Tibial artery (tissue), 4 donors: Measurements from ENCODE around the gene ALDH1L1.
"Not testable (repeated sequence)": the region's sequence is repeated elsewhere in the genome, so short reads cannot be mapped to it uniquely, and the experiment has no call there.

Source experiments
- DNase-seq, 2 donors: peaks; one replicate each; pipeline ENCODE4 v3.0.0-alpha.2; 2019
- H3K27ac ChIP-seq, 2 donors: fragments of 200-600 bp; sonication (generic) in 1 of 2; 1 replicate in 1 of 2; 2 replicates in 1 of 2; pipeline ENCODE4 v1.5.1; 2018 to 2019; ENCODE audit warnings: mild to moderate bottlenecking in 1 of 2
- H3K27me3 ChIP-seq, 2 donors: fragments of 200-600 bp; sonication (generic) in 1 of 2; one replicate each; pipeline versions ENCODE4 v1.5.1 to v1.6.0; 2016 to 2019
- H3K36me3 ChIP-seq, 3 donors: fragments of 200-600 bp; sonication (generic) in 2 of 3; one replicate each; pipeline ENCODE4 v1.5.1; 2016 to 2019; ENCODE audit warnings: mild to moderate bottlenecking in 2 of 3
- H3K4me1 ChIP-seq, 4 donors: fragments of 200-600 bp; sonication (generic) in 2 of 4; 1 replicate in 3 of 4; 2 replicates in 1 of 4; pipeline ENCODE4 v1.5.1; 2016 to 2019
- H3K4me3 ChIP-seq, 2 donors: fragments of 200-600 bp; sonication (generic) in 1 of 2; 1 replicate in 1 of 2; 2 replicates in 1 of 2; pipeline ENCODE4 v1.5.1; 2018 to 2019; ENCODE audit warnings: mild to moderate bottlenecking in 2 of 2
- H3K9me3 ChIP-seq, 3 donors: fragments of 200-600 bp; sonication (generic) in 1 of 3; one replicate each; pipeline ENCODE4 v1.5.1; 2016 to 2019
- CTCF ChIP-seq, 2 experiments: fragments of 200-600 bp in 1 of 2; fragments of 450-650 bp in 1 of 2; IDR thresholded peaks; one replicate each; pipeline ENCODE4 v1.5.1; 2017 to 2019; ENCODE audit warnings: antibody characterized with exemption in 2 of 2, mild to moderate bottlenecking in 1 of 2, moderate library complexity in 1 of 2
- intact Hi-C: fragments of 100-400 bp; cut with DNase I; formaldehyde crosslinking; loops from one replicate; pipeline ENCODE4 v1.15.0; 2023; ENCODE audit warnings: low total_unique reads

Gene ALDH1L1

GRCh38 chr3:126077754-126078153 lies 102.6 kb downstream of the ALDH1L1 start:
- Histone ChIP-seq H3K4me1 (peaks cover 0 to 12% (median 11%) of the 10 kb centered on the region in 4 donors), H3K27me3 (no peaks in the 10 kb centered on the region), H3K27ac (no peak overlapping the region), H3K36me3 (peaks cover 0 to 18% (median 6%) of the 10 kb centered on the region in 3 donors), H3K9me3 (peaks cover 0 to 8% (median 0%) of the 10 kb centered on the region in 3 donors), H3K4me3 (no peak overlapping the region)
- TF ChIP-seq CTCF (IDR thresholded peaks at IDR 0.05): no peak
- no peak for DNase-seq
- intact Hi-C loops: no loop called here

DNA sequence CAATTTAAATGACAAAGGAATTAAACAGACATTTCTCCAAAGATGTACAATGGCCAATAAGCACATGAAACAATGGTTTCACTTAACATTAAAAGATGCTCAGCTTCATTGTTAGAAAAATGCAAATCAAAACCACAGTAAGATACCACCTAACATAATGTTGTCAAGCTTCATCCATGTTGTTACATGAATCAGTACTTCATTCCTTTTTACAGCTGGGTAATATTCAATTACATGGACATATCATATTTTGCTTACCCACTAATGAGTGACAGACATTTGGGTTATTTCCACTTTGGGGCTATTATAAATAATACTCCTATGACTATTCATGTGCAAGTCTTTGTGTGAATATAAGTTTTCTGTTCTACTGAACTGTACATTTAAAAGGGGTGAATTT lies 104.2 kb downstream of the ALDH1L1 start:
- intact Hi-C loops: no loop called here
- DNase-seq: no peak
- no peak for TF ChIP-seq CTCF (IDR thresholded peaks at IDR 0.05)
- H3K4me1 ChIP-seq: no peaks in the 10 kb centered on the region
- H3K9me3 ChIP-seq: peaks cover 0 to 8% (median 0%) of the 10 kb centered on the region in 3 donors
- H3K27ac ChIP-seq: no peak overlapping the region
- no peaks in the 10 kb centered on the region for H3K27me3 ChIP-seq
- no peak overlapping the region for H3K4me3 ChIP-seq
- H3K36me3 ChIP-seq: peaks cover 0 to 20% (median 6%) of the 10 kb centered on the region in 3 donors

DNA sequence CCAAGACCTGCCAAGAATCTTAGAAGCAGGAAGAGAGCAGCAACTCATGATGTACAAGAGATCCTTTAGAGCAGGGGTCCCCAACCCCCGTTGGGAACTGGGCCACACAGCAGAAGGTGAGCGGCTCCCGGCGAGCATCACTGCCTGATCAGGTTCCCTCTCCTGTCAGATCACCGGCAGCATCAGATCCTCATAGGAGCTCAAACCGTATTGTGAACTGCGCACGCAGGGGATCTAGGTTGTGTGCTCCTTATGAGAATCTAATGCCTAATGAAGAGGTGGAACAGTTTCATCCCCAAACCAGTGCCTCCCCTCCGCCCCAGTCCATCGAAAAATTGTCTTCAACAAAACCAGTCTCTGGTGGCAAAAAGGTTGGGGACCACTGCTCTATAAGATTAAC lies 110.2 kb downstream of the ALDH1L1 start:
- TF ChIP-seq CTCF (IDR thresholded peaks at IDR 0.05): no peak
- Histone ChIP-seq H3K27me3 (no peaks in the 10 kb centered on the region), H3K4me1 (no peaks in the 10 kb centered on the region), H3K36me3 (peaks cover 6 to 31% (median 16%) of the 10 kb centered on the region in 3 donors), H3K9me3 (peaks cover 0 to 8% (median 0%) of the 10 kb centered on the region in 3 donors), H3K27ac (no peak overlapping the region), H3K4me3 (no peak overlapping the region)
- intact Hi-C loops: no loop called here
- DNase-seq: no peak

DNA sequence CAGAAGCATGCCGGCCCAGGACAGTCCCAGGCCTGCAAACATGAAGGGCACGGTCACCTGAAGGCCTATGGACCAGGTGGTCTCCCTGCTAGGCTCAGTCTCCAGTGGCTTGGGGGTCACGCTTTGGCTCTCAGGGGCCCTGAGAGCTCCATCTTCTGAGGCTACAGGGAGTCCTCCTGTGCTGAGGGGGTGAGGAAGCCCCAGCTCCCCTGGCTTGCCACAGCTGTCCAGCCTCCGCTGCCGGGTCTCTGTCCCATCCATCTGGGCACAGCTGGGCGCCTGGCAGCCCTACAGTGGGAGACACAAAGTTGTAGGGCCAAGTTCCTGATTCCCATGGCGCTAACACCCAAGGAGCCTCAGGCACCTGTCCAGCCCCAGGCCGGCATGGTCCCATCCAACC lies 112.4 kb downstream of the ALDH1L1 start:
- DNase-seq: no peak
- no peak overlapping the region for H3K27ac ChIP-seq
- intact Hi-C loops: no loop called here
- no peak overlapping the region for H3K4me3 ChIP-seq
- no peaks in the 10 kb centered on the region for H3K4me1 ChIP-seq
- H3K9me3 ChIP-seq: no peaks in the 10 kb centered on the region
- H3K36me3 ChIP-seq: peaks cover 0 to 34% (median 16%) of the 10 kb centered on the region in 3 donors
- H3K27me3 ChIP-seq: no peaks in the 10 kb centered on the region
- no peak for TF ChIP-seq CTCF (IDR thresholded peaks at IDR 0.05)

DNA sequence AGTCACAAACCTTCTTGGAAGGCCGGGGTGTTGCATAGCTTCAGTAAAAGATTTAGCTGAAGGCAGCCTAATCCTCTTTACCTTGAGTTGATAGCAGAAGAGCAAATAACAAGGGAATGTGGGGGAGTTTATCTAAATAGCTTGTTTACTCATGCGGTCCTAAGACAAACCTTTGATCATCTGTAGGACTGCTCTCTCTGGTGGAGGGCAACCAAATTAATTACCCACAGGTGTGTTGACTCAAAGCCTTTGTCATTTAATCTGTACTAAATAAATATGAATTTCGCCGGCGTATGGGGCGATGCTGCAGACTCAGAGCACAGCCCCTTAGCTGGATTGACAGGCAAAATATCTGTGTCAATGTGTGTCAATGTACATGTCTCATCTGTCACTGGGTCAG lies 113.7 kb downstream of the ALDH1L1 start:
- H3K27me3 ChIP-seq, H3K27ac ChIP-seq, H3K4me3 ChIP-seq, H3K4me1 ChIP-seq, H3K9me3 ChIP-seq, intact Hi-C loops, DNase-seq: not testable (repeated sequence)
- H3K36me3 ChIP-seq: peaks cover 0 to 29% (median 16%) of the 10 kb centered on the region in 3 donors

GRCh38 chr3:126065876-126066275 lies 114.5 kb downstream of the ALDH1L1 start:
- no peaks in the 10 kb centered on the region for H3K4me1 ChIP-seq
- no peak for TF ChIP-seq CTCF (IDR thresholded peaks at IDR 0.05)
- DNase-seq: no peak
- no peaks in the 10 kb centered on the region for H3K27me3 ChIP-seq
- H3K4me3 ChIP-seq: no peak overlapping the region
- H3K27ac ChIP-seq: no peak overlapping the region
- intact Hi-C loops: no loop called here
- no peaks in the 10 kb centered on the region for H3K9me3 ChIP-seq
- peaks cover 0 to 33% (median 16%) of the 10 kb centered on the region in 3 donors for H3K36me3 ChIP-seq
